Peyer's patch (tissue), 4 donors: ENCODE measurements around the gene ADCY2.

ENCODE experiments used
- POLR2A ChIP-seq, 2 donors: fragments of 450-650 bp; IDR thresholded peaks; one replicate each; pipeline ENCODE4 v1.5.1; 2017; ENCODE audit warnings: antibody characterized with exemption in 2 of 2, mild to moderate bottlenecking in 2 of 2, moderate library complexity in 2 of 2
- TF ChIP-seq, protein P1 (sequence below), 6 experiments: fragments of 450-650 bp in 4 of 6; fragments of 200-600 bp in 2 of 6; sonication (generic) in 1 of 6; IDR thresholded peaks; one replicate each; pipeline ENCODE4 v1.5.1; 2017 to 2019; ENCODE audit warnings: antibody characterized with exemption in 6 of 6, mild to moderate bottlenecking in 3 of 6, moderate library complexity in 1 of 6

GRCh38 chr5:7548596-7548995 lies 152.7 kb downstream of the ADCY2 start:
- TF ChIP-seq POLR2A (IDR thresholded peaks at IDR 0.05), result no peak
- TF ChIP-seq, protein P1, sequence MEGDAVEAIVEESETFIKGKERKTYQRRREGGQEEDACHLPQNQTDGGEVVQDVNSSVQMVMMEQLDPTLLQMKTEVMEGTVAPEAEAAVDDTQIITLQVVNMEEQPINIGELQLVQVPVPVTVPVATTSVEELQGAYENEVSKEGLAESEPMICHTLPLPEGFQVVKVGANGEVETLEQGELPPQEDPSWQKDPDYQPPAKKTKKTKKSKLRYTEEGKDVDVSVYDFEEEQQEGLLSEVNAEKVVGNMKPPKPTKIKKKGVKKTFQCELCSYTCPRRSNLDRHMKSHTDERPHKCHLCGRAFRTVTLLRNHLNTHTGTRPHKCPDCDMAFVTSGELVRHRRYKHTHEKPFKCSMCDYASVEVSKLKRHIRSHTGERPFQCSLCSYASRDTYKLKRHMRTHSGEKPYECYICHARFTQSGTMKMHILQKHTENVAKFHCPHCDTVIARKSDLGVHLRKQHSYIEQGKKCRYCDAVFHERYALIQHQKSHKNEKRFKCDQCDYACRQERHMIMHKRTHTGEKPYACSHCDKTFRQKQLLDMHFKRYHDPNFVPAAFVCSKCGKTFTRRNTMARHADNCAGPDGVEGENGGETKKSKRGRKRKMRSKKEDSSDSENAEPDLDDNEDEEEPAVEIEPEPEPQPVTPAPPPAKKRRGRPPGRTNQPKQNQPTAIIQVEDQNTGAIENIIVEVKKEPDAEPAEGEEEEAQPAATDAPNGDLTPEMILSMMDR (IDR thresholded peaks at IDR 0.05), result no peak
